ENCODE data around the gene TMEM101. TPM values are rescaled to one million over a fixed set of nuclear protein-coding genes. Genes with fewer than 3 reads are reported as not detected.
"Not testable (repeated sequence)": the region's sequence is repeated elsewhere in the genome, so short reads cannot be mapped to it uniquely, and the experiment has no call there.

The TMEM101 gene
- total RNA-seq, 1 donor from 2014 or later, result 15.4 TPM

DNA sequence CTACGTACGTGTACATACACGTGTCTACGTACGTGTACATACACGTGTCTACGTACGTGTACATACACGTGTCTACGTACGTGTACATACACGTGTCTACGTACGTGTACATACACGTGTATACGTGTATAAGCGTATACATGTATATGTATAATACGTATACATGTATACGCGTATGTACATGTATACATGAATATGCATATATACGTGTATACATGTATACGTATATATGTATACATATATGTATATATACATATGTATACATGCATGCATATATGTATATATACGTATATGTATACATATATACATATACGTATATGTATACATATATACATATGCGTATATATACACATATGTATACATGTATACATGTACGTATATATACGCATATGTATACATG lies 38.9 kb downstream of the TMEM101 start:
- DNase-seq (ENCODE audit: low spot score), result no peak

DNA sequence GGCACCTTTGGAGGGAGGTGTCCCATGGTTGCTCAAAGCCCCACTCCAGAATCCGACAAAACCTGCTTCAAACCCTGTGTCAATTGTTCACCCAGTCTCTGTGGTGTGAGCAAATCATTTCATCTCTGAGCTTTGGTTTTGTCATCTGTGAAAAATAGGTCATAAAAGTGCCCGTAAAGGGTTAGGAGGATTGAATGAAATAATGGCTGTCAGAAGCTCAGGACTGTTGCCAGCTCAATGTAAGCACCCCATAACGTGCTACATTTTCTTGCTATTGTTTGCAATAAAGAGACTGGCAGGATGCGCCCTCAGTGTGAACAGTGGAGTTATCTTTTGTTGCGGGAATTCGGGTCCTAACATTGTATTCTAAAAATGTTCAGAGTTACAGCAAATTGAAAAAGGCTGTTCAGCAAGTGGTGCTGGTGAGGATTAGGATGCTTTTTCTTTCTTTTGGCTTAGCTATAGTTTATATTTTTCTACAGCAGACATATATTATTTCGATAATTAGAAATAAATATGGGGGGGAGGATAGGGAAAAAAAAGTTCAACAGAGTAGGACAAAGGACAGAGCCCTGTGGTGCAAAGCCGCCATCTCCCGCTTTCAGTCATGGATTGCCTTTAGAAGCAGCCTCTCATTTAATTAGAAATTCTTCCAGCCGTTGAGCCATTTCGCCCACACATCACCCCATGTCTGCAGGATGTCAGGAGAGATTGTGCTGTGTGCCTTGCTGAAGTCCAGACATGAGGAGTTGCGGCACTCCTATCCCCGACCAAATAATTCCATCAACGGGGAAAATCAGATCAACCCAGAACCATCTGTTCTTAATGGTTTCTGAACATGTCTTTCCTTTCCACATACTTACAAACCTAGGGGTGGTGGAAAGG lies 40.1 kb downstream of the TMEM101 start:
- DNase-seq (ENCODE audit: low spot score), result no peak

- DNase-seq (ENCODE audit: low spot score), result not testable (repeated sequence)
Measured at GRCh38 chr17:43972444-43973212, 42.1 kb downstream of the TMEM101 start.

DNA sequence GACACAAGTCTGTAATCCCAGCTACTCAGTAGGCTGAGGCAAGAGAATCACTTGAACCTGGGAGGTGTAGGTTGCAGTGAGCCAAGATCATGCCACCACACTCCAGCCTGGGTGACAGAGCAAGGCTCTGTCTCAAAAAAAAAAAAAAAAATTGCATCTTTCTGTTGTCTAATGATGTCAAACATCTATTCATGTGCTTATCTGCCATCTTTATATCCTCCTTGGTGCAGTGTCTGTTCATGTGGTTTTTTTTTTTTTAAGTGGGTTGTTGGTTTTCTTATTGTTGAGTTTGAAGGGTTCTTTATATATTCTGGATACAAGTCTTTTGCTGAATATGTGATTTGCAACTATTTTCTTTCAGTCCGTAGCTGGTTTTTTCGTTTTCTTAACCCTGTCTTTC lies 43.3 kb downstream of the TMEM101 start:
- not testable (repeated sequence) for DNase-seq (ENCODE audit: low spot score)

DNA sequence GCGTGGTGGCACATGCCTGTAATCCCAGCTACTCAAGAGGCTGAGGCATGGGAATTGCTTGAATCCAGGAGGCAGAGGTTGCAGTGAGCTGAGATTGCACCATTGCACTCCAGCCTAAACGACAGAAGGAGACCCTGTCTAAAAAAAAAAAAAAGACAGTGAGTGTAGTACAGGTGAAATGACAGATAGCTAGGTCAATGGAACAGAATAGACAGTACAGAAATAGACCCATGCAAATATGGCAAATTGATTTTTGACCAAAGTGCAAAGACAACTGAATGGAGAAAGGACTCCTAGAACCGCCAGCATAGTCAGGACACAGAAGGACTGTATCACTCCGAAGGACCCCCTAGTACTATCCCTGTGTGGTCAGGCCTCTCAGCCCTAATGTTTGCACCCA lies 44.4 kb downstream of the TMEM101 start:
- no peak for DNase-seq (ENCODE audit: low spot score)

DNA sequence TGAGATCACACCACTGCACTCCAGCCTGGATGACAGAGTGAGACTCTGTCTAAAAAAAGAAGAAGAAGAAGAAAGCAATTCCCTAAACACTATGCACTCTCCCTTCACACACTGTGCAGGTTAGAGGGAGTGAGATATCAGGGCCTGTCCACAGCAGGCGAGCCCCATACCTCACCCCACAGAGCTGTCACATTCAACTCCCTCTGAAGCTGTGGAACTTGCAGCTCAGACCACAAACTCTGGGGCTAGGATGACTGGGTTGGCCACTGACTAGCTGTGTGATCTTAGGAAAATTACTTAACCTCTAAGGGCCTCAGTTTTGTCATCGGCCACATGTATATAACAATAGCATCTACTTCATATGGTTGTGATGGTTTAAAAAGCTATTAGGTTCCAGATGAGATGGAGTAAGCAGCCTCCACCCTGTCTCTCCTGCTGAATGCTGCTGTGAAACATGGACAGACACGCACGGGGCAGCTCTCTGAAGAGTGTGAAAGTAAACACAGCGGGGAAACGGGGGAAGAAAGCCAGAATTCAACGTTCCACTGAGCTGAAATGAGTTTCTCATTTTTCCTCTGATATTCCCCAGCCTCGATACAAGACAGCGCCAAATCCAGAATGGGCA lies 47.4 kb downstream of the TMEM101 start:
- DNase-seq (ENCODE audit: low spot score), result no peak

- no peak for DNase-seq (ENCODE audit: low spot score)
Measured at GRCh38 chr17:43966276-43966675, 48.5 kb downstream of the TMEM101 start.

- DNase-seq (ENCODE audit: low spot score), result no peak
Measured at GRCh38 chr17:43962479-43962878, 52.3 kb downstream of the TMEM101 start.

- DNase-seq (ENCODE audit: low spot score), result no peak
Measured at GRCh38 chr17:43961954-43962353, 52.8 kb downstream of the TMEM101 start.

GRCh38 chr17:43961292-43961691 lies 53.5 kb downstream of the TMEM101 start:
- not testable (repeated sequence) for DNase-seq (ENCODE audit: low spot score)

Other genes with a start within 250 kb of the TMEM101 start
- 103 TPM for gene DUSP3, start 236.0 kb downstream of the TMEM101 start, total RNA-seq
- not detected for gene CFAP97D1, start 234.5 kb downstream of the TMEM101 start, total RNA-seq
- 22.3 TPM for gene MPP3, start 181.8 kb downstream of the TMEM101 start, total RNA-seq
- gene CD300LG, start 167.8 kb downstream of the TMEM101 start, total RNA-seq, result 121 TPM
- gene MPP2, start 107.4 kb downstream of the TMEM101 start, total RNA-seq, result 2.3 TPM
- not detected for gene PPY, start 72.5 kb downstream of the TMEM101 start, total RNA-seq
- gene PYY, start 61.0 kb downstream of the TMEM101 start, total RNA-seq, result not detected
- gene NAGS, start 10.3 kb downstream of the TMEM101 start, total RNA-seq, result 0.80 TPM
- 55.4 TPM for gene LSM12, start 51.7 kb upstream of the TMEM101 start, total RNA-seq
- 56.7 TPM for gene G6PC3, start 55.8 kb upstream of the TMEM101 start, total RNA-seq
- 34.9 TPM for gene HDAC5, start 108.7 kb upstream of the TMEM101 start, total RNA-seq
- 0.74 TPM for gene HROB, start 127.0 kb upstream of the TMEM101 start, total RNA-seq
- gene ASB16, start 155.7 kb upstream of the TMEM101 start, total RNA-seq, result not detected
- 35.8 TPM for gene TMUB2, start 172.0 kb upstream of the TMEM101 start, total RNA-seq
- 64.5 TPM for gene ATXN7L3, start 184.9 kb upstream of the TMEM101 start, total RNA-seq
- gene UBTF, start 204.7 kb upstream of the TMEM101 start, total RNA-seq, result 41.2 TPM